CD4-positive, alpha-beta T cell treated with Interleukin-6 for 4 hours (primary cell): ENCODE results near the gene ENTPD1.

Experiments used
- DNase-seq: peaks from one replicate; pipeline ENCODE4 v3.0.0-alpha.2; 2020; ENCODE audit warnings: mixed read lengths

ENTPD1 gene

DNA sequence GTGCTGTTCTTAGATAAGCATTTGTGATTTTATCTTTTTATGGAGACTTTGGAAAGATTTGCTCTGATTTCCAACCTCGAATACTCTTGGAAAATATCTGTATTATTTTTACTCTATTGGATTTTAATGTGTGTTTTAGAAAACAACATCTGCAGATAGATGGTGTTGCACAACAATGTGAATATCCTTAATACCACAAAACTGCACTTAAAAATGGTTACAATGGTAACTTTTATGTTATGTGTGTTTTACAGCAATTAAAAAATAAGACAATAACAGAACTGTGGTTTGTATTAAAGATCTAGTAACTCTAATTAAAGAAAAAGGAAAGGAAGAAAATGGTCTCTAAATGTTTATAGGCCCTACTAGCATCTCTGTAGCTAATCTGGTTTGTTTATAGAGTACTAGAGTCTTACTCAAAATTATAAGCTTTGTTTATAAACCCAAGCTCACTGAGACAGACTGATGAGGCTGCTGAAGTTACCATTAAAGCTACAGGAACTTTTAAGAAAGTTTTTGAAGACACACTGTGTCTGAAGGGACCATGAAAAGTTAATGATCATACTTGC lies 77.2 kb downstream of the ENTPD1 start:
- DNase-seq: no peak

DNA sequence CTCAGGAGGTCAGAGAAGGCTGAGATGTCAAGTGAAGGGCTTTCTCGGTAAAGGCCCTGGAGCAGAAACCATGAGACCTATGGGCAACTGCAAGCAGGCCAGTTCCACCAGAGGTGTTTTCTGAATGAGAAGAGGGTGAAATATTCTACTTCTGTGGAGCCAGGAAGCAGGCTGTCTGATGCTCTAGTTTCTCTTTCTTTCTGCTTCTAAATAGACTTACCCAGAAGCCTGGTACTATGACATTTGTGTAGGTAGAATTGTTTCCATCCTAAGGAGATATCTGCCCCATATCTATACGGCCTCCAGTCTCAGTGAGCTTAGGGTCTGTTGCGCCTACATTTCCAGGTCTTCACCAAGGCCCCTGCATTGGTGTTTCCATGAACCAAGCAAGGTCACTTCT lies 78.4 kb downstream of the ENTPD1 start:
- DNase-seq: no peak

DNA sequence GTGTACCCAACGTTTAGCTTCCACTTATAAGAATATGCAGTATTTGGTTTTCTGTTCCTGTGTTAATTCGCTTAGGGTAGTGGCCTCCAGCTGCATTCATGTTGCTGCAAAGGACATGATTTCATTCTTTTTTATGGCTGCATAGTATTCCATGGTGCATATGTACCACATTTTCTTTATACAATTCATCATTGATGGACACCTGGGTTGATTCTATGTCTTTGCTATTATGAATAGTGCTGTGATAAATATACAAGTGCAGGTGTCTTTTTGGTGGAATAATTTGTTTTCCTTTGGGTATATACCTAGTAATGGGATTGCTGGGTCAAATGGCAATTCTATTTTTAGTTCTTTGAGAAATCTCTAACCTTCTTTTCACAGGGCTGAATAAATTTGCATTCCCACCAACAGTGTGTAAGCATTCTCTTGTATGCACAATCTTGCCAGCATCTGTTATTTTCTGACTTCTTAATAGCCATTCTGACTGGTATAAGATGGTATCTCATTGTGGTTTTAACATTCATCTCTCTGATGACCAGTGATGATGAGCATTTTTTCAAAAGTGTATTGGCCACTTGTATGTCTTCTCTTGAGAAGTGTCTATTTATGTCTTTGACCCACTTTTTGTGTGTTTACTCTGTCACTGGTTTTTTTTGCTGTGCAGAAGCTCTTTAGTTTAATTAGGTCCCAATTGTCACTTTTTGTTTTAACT lies 79.3 kb downstream of the ENTPD1 start:
- DNase-seq: no peak

DNA sequence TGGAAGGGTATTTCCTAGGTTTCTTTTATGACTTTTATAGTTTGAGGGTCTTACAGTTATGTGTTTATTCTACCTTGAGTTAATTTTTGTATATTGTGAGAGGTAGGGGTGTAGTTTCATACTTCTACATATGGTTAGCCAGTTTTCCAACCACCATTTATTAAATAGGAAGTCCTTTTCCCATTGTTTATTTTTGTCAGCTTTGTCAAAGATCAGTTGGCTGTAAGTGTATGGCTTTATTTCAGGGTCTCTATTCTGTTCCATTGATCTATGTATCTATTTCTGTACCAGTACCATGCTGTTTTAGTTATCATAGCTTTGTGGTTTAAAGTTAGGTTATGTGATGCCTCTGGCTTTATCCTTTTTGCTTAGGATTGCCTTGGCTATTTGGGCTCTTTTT lies 79.9 kb downstream of the ENTPD1 start:
- no peak for DNase-seq

DNA sequence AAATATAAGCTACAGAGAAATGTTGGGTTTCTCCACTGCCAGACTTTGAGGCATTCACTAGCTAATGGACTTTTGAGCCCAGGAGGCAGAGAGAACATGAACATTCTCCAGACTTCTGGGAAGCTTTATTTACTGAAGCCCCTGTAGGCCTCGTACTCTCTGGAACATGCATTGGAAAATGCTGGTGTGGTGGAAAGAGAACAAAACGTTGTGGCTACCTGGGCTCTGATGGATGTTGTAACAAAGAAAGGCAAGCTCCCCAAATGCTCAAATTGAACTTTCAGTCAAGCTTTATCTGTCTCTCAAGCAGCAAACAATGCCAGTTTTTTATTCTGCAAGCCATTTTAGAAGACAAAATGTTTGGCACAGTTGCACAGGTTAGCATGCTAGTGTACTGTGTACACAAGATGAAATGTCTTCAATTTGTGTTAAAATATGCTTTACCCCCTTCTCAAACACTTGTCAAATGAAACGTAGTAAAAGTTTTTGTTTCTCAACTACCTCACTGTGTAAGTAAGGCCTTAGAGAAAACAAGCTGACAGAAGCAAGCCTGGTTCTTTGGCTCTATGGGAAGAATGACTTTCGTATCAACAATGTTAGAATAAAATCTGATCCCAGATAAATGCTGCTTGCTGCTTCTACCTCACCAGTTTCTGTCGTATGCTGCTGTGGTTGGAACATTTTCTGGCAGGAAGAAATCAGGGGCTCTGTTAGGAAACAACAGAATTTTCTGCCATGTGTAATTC lies 80.8 kb downstream of the ENTPD1 start:
- DNase-seq: no peak

DNA sequence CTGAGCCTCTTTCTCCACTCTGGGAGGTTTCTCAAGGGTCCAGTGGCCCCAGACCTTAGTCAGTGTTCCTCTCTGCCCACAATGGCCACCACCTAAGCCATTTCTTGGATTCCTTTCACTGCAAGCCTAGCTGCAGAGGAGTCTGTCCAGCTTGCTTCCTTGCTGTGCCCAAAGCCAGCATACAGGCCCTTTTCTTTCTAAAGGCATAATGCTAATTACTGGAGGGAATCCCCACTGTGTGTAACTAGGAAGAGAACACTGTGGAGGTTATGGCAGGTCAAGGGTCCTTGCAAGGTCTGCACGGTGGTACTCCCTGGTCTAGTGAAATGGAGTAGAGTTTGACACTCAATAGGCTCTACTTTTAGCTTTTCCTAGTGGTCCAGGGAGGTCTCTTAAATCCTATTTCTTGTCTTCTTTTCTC lies 81.4 kb downstream of the ENTPD1 start:
- DNase-seq: no peak

DNA sequence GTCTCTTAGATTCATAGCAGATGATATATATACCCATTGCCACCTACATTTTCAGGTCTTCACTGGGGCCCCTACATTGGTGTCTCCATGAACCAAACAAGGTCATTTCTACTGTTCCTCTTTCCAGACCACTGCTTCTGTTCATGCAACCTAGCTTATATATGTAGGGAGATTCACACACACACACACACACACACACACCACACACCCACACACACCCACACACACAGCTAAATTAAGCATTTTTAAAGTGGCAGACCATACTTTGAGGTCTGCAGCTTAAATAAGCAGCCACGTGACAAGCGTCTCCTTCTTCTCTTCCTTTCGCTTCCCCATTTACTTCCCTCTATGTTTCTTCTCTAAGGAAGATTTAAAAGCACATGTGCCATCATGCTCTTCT lies 81.8 kb downstream of the ENTPD1 start:
- no peak for DNase-seq

DNA sequence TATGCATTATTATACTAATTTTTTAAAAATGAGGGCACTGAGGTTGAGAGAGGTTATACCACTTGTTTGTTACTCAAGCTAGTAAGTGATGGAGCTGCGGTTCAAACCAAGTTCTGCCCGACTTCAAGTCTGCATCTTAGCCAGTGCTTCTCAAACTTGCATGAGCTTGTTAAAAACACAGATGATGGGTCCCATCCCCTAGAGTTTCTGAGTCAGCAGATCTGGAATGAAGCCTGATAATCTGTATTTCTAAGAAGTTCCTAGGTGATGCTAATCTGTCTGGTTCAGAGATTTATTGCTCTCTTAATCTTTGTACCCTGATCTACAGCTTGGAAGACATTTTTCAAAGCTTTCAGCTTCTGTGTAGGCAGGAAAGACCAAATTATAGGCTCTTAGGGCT lies 84.2 kb downstream of the ENTPD1 start:
- no peak for DNase-seq

DNA sequence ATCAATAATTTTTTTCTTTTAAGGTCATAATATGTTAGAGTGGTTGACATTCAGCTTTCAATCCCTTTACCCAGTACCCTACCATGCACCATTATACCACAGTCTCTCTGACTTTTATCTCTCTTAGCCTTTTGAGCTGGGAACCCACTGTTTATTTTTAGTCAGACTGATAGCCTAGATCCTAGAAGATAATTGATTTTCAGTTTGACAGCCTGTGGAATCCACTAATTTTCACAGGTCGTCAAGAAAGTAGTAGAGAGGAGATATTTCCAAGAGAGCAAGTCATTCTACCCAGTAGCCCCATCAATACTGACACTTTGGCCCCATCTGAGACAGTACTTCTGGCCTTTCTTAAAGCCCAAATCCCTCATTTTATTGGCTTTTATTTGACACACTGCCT lies 84.7 kb downstream of the ENTPD1 start:
- no peak for DNase-seq

DNA sequence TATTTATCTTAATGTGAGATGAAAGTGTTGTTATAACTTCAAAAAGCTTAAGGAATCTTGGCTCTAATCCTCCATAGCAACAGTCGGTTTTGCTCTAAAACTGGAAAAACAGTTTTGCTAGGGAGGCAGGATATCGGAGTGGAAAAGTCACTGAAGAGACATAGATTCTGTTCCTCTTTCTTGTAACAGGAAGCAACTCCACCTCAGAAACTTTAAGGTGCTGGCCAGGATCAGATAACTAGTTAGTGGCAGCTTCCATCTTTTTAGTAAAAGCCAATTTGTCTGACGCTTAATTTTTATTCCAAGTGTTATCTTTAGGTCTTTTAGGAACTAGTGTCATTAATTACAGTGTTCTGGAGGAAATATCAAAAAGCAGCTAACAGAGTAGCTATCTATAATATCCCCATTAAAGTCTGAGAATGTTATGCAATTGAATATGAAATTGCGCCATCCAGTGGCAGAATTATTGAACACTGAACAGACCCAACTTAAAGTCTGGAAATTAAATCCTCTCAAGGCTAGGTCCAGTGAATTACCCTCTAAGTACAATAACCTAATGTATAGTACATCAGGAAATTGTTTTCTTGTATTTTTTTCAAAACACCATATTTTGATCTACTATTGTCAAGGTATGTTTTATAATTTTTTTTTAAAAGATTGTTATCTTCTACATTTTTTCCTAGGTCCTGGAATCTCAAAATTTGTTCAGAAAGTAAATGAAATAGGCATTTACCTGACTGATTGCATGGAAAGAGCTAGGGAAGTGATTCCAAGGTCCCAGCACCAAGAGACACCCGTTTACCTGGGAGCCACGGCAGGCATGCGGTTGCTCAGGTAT lies 85.9 kb downstream of the ENTPD1 start:
- peak; percentile 60 for DNase-seq

DNA sequence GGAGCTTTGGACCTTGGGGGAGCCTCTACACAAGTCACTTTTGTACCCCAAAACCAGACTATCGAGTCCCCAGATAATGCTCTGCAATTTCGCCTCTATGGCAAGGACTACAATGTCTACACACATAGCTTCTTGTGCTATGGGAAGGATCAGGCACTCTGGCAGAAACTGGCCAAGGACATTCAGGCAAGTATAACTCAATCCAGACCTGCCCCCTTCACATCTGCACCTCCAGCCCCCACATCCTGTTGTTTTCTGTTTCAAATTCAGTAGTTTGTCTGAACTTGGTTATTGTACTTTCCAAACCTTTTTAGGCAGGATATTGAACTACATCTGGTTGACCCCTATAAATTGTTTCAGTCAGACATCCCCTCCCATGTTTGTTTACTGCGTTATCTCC lies 89.4 kb downstream of the ENTPD1 start:
- no peak for DNase-seq

DNA sequence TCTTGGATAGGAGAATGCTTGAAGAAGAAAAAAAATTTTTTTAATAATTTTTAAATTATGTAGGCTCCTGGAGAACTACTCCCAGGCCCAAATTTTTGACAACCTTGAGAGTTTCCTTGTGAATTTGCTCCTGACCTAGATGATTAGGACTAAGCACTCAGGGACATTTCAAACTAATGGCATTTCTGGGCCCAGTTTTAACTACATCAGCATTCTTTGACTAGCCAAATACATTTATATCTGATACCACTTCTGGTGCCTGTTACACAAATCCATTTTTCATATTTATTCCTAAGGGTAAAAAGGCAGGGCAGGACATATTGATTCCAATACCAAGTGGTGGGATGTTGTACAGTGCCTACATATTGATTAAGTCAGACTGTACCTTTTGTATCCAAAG lies 91.0 kb downstream of the ENTPD1 start:
- DNase-seq: no peak

DNA sequence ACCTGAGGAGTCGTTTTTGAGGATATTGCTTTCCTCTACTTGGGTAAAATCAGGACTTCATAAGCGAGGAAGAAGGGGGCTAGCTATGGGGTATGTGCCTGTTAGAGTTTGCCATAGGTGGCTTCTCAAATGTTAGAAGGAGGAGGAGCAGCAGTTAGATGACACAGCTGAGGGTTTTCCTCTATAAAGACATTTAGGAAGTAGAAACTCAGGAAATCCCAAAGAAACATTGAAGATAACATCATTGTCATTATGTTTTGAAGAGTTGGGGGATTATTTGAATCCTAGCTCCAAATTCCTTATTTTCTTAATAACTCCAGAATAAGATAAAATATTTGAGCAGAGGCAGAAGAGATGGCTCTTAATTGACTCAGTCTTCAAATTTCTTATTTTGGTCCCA lies 92.9 kb downstream of the ENTPD1 start:
- no peak for DNase-seq

DNA sequence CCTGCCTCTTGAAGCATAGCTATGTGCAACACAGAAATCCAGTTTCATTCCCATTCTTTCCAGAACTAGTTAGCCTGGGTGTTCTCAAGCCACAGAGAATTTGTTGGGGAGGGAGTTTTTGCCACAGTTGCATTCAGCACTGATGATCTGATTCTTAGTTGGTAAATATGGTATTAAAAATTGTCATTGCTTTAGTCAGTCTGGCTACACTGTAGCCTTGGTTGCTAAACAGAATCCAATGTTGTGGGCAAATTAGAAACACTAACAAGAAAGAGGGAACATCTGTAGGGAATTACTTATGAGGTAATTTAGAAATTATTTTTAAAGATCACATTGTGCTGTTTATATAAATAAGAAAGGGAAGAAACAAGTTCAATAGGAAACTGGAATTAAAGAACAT lies 94.8 kb downstream of the ENTPD1 start:
- no peak for DNase-seq

DNA sequence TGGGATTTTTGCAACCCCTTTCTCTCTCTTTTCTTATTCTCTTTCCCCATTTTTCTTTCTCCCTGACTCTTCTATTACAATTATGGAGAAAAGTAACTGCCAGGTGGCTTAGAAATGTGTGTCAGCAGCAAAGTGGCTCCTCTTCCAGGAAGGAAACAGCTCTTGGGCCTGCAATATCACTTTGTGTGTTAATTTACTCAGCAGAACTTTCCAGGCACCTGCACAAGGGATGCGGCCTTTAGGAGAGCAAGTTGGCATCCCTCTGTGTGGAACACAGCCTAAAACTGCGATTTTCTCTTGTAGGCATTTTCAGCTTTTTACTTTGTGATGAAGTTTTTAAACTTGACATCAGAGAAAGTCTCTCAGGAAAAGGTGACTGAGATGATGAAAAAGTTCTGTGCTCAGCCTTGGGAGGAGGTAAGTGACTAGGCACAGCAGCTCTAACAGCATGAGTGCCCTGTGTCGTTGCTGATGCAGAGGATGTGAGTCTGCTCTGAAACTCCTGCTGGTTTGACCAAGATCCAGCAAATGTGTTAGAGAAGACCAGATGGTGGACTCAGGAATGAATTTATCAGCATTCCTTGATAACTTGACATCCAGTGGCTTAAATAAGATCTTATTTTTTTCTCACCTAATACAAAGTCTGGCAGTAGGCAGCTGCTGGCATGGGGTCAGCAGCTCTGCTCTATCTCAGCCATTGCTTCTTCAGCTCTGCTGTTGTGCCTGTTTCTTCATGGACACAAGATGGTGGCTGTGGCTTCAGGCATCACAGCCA lies 104.4 kb downstream of the ENTPD1 start:
- no peak for DNase-seq

DNA sequence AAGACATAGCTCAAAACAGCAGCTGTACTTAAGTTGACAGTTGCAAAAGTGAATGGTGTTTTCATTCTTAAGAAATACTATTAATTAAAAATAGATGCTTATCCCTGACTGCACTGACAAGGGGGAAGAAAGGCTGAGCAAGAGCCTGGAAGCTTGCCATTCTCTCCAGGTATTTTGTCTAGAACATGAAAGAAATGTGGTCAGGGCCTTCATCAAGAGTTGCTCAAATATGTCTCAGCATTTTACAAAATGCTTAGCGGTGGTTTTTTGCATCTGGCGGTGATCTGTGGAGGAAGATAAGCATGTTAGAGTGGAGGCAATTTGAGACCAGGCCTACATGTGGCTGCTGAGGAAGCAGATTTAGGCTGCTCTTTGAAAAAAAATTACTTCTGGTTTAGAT lies 105.4 kb downstream of the ENTPD1 start:
- DNase-seq: no peak

DNA sequence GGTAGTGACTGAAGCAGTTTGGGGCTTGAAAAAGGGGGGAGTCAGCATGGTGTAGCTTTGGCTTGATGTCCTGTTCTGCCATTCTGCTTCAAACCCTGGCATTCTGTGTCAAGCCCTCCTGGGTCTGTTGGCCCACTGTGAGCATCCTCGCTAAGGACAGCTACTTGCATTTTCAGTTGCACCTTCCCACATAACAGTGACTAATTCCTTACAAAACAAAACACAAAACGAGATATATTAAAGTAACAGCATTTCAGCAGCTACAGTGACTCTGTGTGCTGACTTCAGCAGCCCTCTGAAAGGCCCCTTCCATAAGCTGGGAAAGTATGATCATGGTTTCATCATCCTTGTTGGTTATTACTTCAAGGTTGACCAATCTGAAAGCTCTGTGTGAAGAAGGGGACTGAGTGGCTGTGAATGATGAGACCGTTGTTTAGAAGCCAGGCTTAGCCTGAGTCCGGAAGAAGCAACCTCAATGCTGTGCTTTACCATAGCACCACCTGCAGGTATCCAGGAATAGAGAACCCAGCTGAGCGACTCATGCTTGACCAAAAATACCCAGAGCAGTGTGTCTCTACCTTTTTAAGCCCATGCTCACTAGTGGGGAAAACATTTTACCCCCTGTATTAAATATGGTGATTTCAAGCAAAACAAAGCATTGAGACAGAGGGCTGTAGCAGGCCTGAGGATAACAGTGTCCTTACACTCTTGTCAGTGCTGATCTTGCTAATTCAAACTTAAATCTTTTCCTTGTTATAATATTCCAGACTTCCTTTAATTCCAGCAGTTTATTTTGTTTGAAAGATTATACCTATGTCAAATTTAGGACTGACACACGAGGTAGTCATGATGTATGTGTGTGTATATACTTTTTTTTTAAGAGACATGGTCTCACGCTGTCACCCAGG lies 109.2 kb downstream of the ENTPD1 start:
- DNase-seq: peak; percentile 52

DNA sequence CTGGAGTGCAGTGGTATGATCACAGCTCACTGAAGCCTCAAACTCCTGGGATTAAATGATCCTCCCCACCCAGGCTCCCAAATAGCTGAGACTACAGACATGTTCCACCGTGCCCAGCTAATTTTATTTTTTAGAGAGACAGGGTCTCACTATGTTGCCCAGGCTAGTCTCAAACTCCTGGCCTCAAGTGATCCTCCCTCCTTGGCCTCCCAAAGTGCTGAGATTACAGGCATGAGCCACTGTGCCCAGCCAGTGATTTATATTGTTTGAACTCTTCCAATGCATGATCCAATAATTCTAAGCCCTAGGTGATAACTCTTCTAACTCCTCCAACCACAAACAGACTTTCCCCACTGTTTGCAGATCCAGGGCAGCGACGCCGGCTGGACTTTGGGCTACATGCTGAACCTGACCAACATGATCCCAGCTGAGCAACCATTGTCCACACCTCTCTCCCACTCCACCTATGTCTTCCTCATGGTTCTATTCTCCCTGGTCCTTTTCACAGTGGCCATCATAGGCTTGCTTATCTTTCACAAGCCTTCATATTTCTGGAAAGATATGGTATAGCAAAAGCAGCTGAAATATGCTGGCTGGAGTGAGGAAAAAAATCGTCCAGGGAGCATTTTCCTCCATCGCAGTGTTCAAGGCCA lies 110.0 kb downstream of the ENTPD1 start:
- no peak for DNase-seq

DNA sequence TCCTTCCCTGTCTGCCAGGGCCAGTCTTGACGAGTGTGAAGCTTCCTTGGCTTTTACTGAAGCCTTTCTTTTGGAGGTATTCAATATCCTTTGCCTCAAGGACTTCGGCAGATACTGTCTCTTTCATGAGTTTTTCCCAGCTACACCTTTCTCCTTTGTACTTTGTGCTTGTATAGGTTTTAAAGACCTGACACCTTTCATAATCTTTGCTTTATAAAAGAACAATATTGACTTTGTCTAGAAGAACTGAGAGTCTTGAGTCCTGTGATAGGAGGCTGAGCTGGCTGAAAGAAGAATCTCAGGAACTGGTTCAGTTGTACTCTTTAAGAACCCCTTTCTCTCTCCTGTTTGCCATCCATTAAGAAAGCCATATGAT lies 110.5 kb downstream of the ENTPD1 start:
- no peak for DNase-seq

DNA sequence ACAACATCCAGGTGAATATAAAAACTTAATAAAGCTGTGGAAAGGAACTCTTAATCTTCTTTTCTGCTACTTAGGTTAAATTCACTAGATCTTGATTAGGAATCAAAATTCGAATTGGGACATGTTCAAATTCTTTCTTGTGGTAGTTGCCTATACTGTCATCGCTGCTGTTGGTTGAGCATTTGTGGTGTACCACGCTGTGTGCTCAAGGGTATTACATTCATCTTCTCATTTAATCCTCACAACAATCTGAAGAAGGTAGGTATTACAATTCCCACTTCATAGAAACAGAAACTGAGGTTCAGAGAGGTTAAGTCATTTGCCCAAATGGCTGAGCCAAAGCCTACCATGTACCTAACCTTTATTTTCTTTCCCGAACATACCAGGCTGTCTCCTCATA lies 111.9 kb downstream of the ENTPD1 start:
- no peak for DNase-seq

DNA sequence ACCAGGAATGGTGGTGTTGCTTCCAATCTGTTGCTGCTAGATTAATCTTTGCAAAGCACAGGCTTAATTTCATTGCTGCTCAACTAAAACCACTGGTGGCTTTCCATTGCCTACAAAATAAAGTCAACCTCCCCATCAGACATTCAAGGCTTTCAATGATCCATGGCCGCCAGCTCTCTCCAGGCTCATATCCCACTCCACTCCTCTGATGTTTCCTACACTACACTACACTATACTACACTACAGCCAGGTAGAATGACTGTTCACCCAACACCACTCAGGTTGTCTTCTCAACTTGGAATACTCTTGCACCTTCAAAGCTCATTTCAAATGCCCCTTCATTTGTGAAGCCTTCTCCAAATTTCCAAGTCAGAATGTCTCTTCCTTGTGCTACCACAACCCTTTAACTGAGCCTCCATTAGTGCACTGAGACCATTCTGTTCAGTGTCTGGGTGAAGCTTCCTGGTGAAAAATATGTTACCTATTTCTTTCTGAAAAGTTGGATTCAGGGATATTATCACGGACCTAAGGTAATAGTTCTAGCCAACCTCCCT lies 116.3 kb downstream of the ENTPD1 start:
- no peak for DNase-seq
